ENCODE data around the gene MPP2. TPM values are rescaled to one million over a fixed set of nuclear protein-coding genes. Genes with fewer than 3 reads are reported as not detected.
A peak's percentile ranks its signal among the peaks of the same experiment; 100 is the strongest.

Gene MPP2
- total and polyA plus RNA-seq, 9 of the 15 experiments (the other 6 are each of a cell fraction or from before 2014, with no cell fraction given) = 0.04 to 1.0 (median 0.24) TPM

DNA sequence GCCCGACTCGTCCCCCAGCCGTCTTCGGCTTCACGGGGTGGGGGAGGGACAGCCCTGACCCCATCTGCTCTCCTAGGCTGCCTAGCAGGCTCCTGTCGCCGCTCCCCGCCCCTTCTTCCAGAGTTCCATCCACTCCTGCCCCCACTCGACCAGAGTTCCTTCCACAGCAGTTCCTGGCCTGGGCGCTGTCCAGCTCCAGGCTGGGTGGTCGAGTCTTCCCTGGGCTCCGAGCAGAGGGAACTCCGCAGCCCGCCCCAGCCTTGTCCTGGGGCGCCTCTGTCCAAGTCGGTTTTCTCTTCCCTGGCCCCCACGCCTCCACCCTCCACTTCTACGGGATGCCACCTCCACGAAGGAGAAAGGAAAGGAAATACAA, 45.0 kb upstream of the MPP2 start (continued):
- TF ChIP-seq REST (IDR thresholded peaks at IDR 0.05; ENCODE audit: borderline replicate concordance) (peak; percentile 62), REST (CRISPR knock-in tag; IDR thresholded peaks at IDR 0.05; ENCODE audit: low read depth) (no peak), RBM22 (IDR thresholded peaks at IDR 0.05; ENCODE audit: low read depth, low read length, poor library complexity, severe bottlenecking) (no peak), POLR3G (IDR thresholded peaks at IDR 0.05; ENCODE audit: extremely low read depth, insufficient read length, insufficient replicate concordance) (no peak)

Data from K562 (cell line).